SK-N-SH treated with all-trans-retinoic acid at 6 μM for 48 hours (cell line): ENCODE measurements around the gene ACMSD.

Source experiments
- ARNTL ChIP-seq: fragments of 450-650 bp; formaldehyde crosslinking; IDR thresholded peaks from 2 replicates; pipeline ENCODE4 v1.5.0; 2020; ENCODE audit warnings: low read depth, mild to moderate bottlenecking, moderate library complexity, borderline replicate concordance
- ISL1 ChIP-seq: fragments of 250-450 bp; sonication (Bioruptor Pico); IDR thresholded peaks from 2 replicates; pipeline ENCODE4 v2.1.2; 2022; ENCODE audit warnings: mild to moderate bottlenecking, moderate library complexity
- TOX ChIP-seq: fragments of 250-450 bp; sonication (Bioruptor Pico); IDR thresholded peaks from 2 replicates; pipeline ENCODE4 v1.8.0; 2021; ENCODE audit warnings: mild to moderate bottlenecking, moderate library complexity, borderline replicate concordance
- ZC3H10 ChIP-seq: fragments of 250-450 bp; sonication (Bioruptor Pico); IDR thresholded peaks from 2 replicates; pipeline ENCODE4 v1.5.1; 2021; ENCODE audit warnings: mild to moderate bottlenecking, moderate library complexity
- ZNF70 ChIP-seq: fragments of 450-650 bp; formaldehyde crosslinking; IDR thresholded peaks from 2 replicates; pipeline ENCODE4 v1.5.0; 2020; ENCODE audit warnings: mild to moderate bottlenecking, moderate library complexity
- TF ChIP-seq, protein P1 (sequence below): fragments of 250-450 bp; sonication (Bioruptor Pico); IDR thresholded peaks from 2 replicates; pipeline ENCODE4 v1.8.0; 2020; ENCODE audit warnings: mild to moderate bottlenecking, moderate library complexity, borderline replicate concordance

GRCh38 chr2:134839649-134840048, 1.2 kb downstream of the ACMSD start:
- TF ChIP-seq ISL1 (no peak), TOX (CRISPR knock-in tag) (no peak), ARNTL (CRISPR knock-in tag) (no peak), ZNF70 (CRISPR knock-in tag) (no peak), ZC3H10 (CRISPR knock-in tag) (no peak)
- TF ChIP-seq, protein P1, sequence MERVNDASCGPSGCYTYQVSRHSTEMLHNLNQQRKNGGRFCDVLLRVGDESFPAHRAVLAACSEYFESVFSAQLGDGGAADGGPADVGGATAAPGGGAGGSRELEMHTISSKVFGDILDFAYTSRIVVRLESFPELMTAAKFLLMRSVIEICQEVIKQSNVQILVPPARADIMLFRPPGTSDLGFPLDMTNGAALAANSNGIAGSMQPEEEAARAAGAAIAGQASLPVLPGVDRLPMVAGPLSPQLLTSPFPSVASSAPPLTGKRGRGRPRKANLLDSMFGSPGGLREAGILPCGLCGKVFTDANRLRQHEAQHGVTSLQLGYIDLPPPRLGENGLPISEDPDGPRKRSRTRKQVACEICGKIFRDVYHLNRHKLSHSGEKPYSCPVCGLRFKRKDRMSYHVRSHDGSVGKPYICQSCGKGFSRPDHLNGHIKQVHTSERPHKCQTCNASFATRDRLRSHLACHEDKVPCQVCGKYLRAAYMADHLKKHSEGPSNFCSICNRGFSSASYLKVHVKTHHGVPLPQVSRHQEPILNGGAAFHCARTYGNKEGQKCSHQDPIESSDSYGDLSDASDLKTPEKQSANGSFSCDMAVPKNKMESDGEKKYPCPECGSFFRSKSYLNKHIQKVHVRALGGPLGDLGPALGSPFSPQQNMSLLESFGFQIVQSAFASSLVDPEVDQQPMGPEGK (CRISPR knock-in tag) = no peak
